ENCODE results near the gene TNK1.

Gene TNK1

DNA sequence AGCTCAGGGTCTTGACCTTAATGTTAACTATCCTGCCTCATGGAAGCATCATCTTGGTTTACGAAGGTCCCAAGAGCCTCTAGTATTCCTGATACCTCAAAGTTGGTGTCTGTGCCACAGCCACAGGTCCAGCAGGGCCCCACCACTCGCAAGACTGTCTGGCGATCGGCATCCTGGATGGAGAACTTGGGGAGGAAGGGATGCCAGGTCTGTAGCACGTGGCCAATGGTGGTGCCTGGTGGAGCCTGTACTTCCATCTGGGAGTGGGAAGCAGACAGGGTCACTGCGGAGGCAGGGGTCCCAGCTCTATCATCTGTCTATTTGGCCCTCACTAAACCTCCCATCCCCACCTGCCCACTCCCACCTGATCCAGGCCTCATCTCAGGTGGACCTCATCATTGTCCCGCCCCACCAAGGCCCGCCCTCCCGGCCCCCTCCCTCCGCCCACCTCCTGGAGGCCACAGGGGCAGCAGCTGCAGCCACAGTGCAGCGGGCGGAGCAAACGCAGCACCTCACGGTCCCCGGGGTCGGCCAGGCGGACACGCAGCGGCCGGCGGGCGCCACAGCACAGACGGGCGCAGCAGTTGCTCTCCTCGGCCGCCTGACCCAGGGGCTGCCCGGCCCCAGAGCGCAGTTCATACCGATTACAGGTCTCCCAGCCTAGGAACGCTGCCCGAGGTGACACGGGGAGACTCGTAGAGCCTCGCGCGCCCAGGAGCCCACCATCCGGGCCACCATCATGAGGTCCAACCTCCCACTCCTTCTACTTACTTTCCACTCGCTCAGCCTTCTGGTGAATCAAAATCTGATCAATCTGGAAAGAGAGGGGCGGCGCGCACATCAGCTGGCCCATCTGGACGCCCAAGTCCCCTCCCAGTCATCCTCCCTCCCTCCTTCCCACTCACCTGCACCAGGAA is 12.1 kb downstream of the TNK1 start:
- DNase-seq, result no peak

GRCh38 chr17:7393613-7394451 is 12.9 kb downstream of the TNK1 start:
- DNase-seq, result peak; percentile 66

DNA sequence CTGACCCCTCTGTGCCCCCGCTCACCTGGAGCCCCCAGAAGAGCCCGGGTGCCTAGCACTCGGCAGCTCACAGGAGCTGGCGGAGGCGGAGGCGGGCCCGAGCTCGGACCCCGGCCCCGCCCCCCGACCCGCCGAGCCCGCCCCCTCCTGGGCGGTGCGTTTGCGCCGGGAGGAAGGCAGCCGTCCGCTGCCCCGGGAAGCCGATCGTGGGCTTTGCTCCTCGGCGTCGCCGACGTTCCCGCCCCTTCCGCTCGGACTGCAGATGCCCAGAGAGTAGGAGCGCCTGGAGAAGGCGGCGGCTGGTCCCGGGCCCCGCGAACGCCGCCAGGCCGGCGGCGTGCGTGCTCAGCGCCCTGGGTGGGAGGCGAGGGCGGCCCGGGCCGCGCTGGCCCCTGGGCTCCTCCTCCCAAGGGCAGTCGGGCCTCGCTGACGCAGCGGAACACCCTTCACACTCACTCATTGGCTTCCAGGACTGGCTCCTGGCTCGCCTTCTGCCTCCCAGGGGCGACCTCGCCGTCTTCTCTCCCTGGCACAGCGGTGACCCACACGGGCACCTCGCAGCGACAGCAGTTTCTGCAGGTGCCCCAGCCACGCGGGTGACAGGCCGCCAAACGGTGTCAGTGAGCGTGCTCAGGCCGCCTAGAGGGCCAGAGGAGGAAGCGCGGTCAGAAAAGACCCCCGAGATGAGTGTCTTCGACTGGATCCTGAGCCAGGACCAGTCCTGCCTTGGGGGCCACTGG is 13.7 kb downstream of the TNK1 start, which contains the start of gene PLSCR3:
Gene PLSCR3 (minus strand): TSS at position 74 of the 740 bp plus-strand sequence. CDS start 415 bp downstream, outside the sequence.
- DNase-seq, result peak; percentile 81

GRCh38 chr17:7396147-7396546 is 15.3 kb downstream of the TNK1 start:
- DNase-seq, result no peak

- DNase-seq, result no peak
Observed at GRCh38 chr17:7398612-7399011, 17.7 kb downstream of the TNK1 start.

DNA sequence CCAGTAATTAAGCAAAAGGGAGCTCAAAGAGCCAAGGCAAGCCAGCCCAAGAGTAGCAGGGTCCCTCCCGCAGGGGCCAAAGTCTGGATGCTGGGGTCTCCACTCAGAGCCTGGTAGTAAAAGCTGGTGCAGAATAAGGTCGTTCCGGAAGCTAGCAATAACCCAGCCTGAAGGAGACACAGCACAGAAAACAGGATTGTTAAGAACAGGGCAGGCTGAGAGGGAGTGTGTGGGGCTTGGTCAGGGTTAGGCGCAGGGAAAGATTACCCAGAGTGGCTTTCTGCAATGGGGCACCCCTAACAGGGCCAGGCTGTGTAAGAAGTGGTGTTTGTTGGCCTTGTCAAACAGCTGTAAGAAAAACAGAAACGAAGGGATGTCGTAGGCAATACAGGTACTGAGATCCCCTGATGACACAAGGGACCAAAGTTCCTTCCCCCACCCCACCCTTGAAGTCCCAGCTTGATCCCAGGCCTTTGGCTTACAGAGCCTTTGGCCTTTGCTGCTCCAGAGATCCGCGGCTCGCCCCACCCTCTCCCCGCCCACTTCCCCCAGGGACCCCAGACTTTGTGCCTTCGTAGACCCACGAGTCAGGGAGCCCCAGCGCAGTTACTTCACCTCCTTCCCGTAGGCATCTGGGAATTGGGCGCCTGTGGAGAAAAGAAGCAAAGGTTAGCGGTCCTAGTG is 22.3 kb downstream of the TNK1 start:
- no peak for DNase-seq

- no peak for DNase-seq
Observed at GRCh38 chr17:7403727-7403976, 22.8 kb downstream of the TNK1 start.

GRCh38 chr17:7403977-7404736 is 23.3 kb downstream of the TNK1 start, which contains the start of gene TMEM256:
TSS of gene TMEM256 (minus strand) at chr17:7404097. CDS start at chr17:7404084, 13 bp downstream.
- DNase-seq, result peak; percentile 97

GRCh38 chr17:7404737-7405349 is 24.0 kb downstream of the TNK1 start:
- DNase-seq, result no peak

DNA sequence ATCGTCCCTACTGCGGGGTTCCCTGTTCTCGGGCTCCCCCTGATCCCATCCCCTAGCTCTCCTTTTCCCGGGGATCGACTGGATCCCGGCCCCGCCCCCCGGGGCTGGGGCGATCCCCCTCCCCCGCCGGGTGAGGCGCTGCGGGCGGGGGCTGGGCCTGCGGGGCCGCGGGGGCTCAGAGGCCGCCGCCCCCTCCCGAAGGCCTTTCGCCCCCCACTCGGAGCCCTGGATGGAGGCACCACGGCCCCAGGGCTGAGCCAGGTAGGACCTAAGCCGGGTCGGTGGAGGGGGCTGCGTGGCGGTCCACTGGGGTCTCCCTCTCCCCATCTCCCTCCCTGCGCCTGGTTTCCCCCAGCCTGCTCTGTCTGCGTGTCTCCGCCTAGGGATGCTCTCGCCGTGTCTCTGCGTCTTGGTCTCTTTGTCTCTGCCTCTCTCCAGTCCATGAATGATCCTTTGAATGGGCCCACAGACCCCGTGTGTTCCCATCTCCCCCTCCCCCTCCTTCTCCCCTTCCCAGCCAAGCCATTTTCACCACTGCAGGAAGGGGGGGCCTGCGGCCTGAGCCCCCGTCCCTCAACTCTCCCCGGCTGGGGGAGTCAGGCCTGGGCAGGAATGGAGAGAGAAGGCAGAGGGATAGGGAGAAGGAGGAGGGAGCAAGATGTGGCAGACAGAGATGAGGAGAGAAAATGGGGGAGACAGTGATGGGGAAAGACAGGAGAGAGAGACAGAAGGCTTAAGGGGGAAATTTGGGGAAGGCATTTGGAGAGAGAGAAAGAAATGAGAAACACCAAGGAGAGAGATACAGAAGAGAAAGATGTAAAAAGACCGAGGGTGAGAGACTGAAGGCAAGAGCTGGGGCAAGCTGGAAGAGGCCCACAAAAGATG is 24.7 kb downstream of the TNK1 start:
- no peak for DNase-seq

DNA sequence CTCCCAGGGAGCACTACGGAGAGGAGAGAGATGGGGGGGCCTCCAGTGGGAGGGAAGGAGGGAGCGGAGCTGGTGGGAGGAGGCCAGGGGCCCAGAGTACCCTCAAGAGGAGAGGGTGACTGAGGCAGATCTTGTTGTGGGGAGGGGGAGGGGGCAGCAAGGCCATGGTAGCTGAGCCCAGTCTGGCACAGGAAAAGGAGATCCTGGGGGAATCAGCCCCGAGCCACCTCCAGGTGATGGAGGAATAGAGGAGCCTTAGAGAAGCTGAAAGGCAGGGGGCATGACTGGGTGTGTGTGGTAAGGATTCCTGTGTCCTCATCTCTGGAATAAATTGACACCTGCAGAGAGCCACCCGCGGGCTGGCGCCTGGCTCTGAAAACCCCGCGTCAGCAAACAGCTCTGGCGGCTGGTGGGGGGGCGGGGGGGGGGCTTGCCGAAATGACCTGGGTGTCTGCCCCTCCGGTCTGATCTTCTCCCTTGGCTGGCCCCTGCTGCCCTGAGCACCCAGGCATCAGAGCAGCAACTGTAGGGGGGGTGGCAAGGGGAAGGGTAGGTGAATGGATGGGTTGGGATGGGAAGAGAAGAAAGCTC is 25.4 kb downstream of the TNK1 start:
- no peak for DNase-seq

DNA sequence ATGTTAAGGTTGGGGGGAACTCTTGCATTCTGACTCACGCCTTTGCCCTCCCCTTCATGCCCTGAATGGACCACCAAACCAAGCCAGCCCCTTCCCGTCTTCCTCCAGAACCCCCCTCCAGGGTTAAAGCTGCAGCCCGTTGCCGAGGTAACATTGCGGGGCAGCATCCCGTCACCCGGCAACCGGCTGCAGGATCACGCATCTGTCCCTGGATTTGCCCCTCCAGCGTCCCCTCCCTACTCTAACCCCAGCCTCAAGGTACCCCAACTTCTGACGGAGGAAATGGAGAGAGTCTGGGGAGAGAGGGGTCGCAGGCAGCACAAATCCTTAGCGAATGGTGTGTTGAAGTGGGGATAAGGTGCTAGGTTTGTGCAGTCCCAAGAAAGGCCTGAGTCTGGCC is 26.2 kb downstream of the TNK1 start:
- DNase-seq, result no peak

GRCh38 chr17:7407485-7408251 is 26.8 kb downstream of the TNK1 start, which contains the start of gene NLGN2:
TSS of gene NLGN2 (plus strand) at chr17:7407845. CDS start at chr17:7408256, 411 bp downstream.
- no peak for DNase-seq

DNA sequence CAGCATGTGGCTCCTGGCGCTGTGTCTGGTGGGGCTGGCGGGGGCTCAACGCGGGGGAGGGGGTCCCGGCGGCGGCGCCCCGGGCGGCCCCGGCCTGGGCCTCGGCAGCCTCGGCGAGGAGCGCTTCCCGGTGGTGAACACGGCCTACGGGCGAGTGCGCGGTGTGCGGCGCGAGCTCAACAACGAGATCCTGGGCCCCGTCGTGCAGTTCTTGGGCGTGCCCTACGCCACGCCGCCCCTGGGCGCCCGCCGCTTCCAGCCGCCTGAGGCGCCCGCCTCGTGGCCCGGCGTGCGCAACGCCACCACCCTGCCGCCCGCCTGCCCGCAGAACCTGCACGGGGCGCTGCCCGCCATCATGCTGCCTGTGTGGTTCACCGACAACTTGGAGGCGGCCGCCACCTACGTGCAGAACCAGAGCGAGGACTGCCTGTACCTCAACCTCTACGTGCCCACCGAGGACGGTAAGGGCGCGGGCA is 27.4 kb downstream of the TNK1 start:
- DNase-seq, result no peak

- no peak for DNase-seq
Observed at GRCh38 chr17:7408863-7409262, 28.0 kb downstream of the TNK1 start.

DNA sequence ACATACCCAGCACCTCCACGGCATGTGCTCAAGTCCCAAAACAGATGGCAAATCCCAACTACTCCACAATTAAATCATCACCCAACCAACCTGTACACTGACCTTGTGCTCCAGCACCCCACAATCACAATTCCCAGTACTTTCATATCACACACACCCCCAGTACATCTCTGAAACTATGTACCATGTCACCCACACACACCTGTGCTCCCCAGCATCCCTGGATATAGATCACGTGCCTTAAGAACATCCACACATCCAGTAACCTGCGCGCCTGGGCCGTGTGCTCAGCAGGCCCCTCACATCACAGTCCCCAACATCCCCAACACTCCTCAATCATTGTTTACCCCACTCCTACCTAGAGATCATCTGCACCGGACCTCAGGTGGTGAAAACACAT is 28.8 kb downstream of the TNK1 start:
- DNase-seq, result no peak

DNA sequence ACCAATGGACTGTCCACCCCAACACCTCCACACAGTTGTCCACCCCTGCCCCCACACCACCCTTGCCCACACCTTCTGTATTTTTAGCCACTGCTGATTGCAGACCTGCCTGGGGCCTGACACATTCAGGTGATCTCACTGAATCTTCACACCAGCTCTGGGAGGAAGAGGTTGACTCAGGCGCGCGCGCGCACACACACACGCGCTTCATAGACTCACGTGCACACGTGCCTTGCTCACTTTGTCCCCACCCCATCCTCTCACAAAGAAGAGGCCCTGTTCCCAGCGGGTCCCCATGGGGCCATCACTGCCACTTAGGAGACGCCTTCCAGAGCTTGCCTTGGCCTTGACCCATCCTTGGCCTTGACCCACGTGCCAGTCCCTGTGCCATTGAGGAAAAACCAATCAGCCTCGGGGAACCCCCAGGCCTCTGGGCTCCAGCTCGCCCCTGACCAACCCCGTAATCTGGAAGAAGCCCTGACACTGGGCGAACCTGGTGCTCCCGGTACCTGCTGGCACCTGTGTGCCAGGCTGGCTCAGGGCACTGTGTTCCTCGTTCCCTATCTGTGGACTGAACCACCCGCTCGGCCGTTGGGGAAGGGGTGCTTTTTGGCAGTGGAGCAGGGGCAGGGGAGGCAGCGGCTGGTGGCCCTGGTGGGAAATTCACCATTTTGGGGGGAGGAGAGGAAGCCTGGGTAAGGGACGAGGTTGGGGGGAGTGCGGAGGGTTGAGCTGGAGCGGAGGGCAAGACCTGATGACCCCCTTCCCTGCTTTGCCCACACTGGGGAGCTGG is 29.9 kb downstream of the TNK1 start:
- no peak for DNase-seq

GRCh38 chr17:7411427-7411750 is 30.5 kb downstream of the TNK1 start:
- no peak for DNase-seq

Data from NCI-H2171 (cell line).